Measurements from ENCODE around the gene CPB2.

- TF ChIP-seq ZNF565 (CRISPR knock-in tag; conservative IDR thresholded peaks at IDR 0.05; ENCODE audit: low read depth) (no peak), CREB5 (CRISPR knock-in tag; IDR thresholded peaks at IDR 0.05; ENCODE audit: low read depth) (no peak), RARB (CRISPR knock-in tag; IDR thresholded peaks at IDR 0.05) (no peak), TOX (CRISPR knock-in tag; IDR thresholded peaks at IDR 0.05; ENCODE audit: borderline replicate concordance) (no peak), GLIS3 (CRISPR knock-in tag; IDR thresholded peaks at IDR 0.05) (no peak), CSRNP3 (CRISPR knock-in tag; IDR thresholded peaks at IDR 0.05) (no peak), ARNTL (CRISPR knock-in tag; IDR thresholded peaks at IDR 0.05; ENCODE audit: borderline replicate concordance, low read depth) (no peak), POU6F1 (CRISPR knock-in tag; IDR thresholded peaks at IDR 0.05; ENCODE audit: borderline replicate concordance, low read depth) (no peak)
Measured at GRCh38 chr13:46106839-46107371, 2.1 kb upstream of the CPB2 start.
